GM10248 (cell line): Measurements from ENCODE around the gene SMG7.
A peak's percentile ranks its signal among the peaks of the same experiment; 100 is the strongest.

Source experiments
- CTCF ChIA-PET: fragments of 300-600 bp; sonication (Branson Sonifier 250); formaldehyde crosslinking; extraction: SDS; loops from one replicate; lab custom pipeline; 2021; ENCODE audit warnings: antibody characterized with exemption; lab: Yijun Ruan, JAX
- POLR2A ChIA-PET: fragments of 350-650 bp; sonication (Branson Sonifier 250); formaldehyde crosslinking; extraction: SDS; loops from one replicate; lab custom pipeline; 2020; ENCODE audit warnings: antibody characterized with exemption; lab: Yijun Ruan, JAX
- DNase-seq: peaks from one replicate; pipeline ENCODE4 v3.0.0; 2012; ENCODE audit errors: extremely low spot score
- CTCF ChIP-seq: IDR thresholded peaks from 2 replicates; pipeline ENCODE4 v1.5.1; 2012; ENCODE audit warnings: mild to moderate bottlenecking, low read depth; ENCODE audit errors: extremely low read depth, missing control alignments, control extremely low read depth

The SMG7 gene

GRCh38 chr1:183589874-183590243 lies 117.6 kb downstream of the SMG7 start:
- no peak for TF ChIP-seq CTCF
- CTCF ChIA-PET = interaction anchor here (1.0 to 4.3 kb wide), 7 partner anchors 9 to 33 kb away, joined by 3 to 46 read pairs (median 6); no protein-coding TSS in a partner anchor
- DNase-seq = peak; percentile 56
- POLR2A ChIA-PET = interaction anchor here (0.7 kb wide), 1 partner anchor 21 kb away, joined by 4 read pairs; no protein-coding TSS in a partner anchor

- ChIA-PET POLR2A (interaction anchor here (0.7 kb wide), 2 partner anchors 22 to 252 kb away, joined by 4 to 6 read pairs; no protein-coding TSS in a partner anchor), CTCF (interaction anchor here (1.0 to 4.3 kb wide), 8 partner anchors 8 to 43 kb away, joined by 3 to 46 read pairs (median 4); no protein-coding TSS in a partner anchor)
- DNase-seq = peak; percentile 83
- TF ChIP-seq CTCF = peak; percentile 15
Observed at GRCh38 chr1:183590244-183591191, 118.2 kb downstream of the SMG7 start, which contains the start of gene NCF2. Gene NCF2, minus strand, starts transcription at chr1:183590459. Its CDS starts 130 bp downstream, at chr1:183590329.

GRCh38 chr1:183592733-183593132 lies 120.4 kb downstream of the SMG7 start:
- ChIA-PET CTCF (interaction anchor here (1.2 to 2.0 kb wide), 2 partner anchors 17 to 27 kb away, joined by 3 to 8 read pairs; no protein-coding TSS in a partner anchor), POLR2A (no interaction called here)
- no peak for DNase-seq
- TF ChIP-seq CTCF = no peak

- ChIA-PET CTCF (interaction anchor here (1.2 to 2.0 kb wide), 4 partner anchors 11 to 28 kb away, joined by 3 to 8 read pairs (median 4); no protein-coding TSS in a partner anchor), POLR2A (interaction anchor here (1.0 kb wide), 1 partner anchor 9 kb away, joined by 3 read pairs; no protein-coding TSS in a partner anchor)
- no peak for DNase-seq
- TF ChIP-seq CTCF = no peak
Observed at GRCh38 chr1:183593356-183593755, 121.1 kb downstream of the SMG7 start.

GRCh38 chr1:183595537-183595936 lies 123.2 kb downstream of the SMG7 start:
- DNase-seq = no peak
- ChIA-PET CTCF (interaction anchor here (0.6 to 1.3 kb wide), 3 partner anchors 9 to 36 kb away, joined by 3 to 4 read pairs (median 3); no protein-coding TSS in a partner anchor), POLR2A (no interaction called here)
- TF ChIP-seq CTCF = no peak

GRCh38 chr1:183596500-183596899 lies 124.2 kb downstream of the SMG7 start:
- ChIA-PET POLR2A (no interaction called here), CTCF (no interaction called here)
- no peak for DNase-seq
- TF ChIP-seq CTCF = no peak
